ENCODE data around the gene SELENON.

SELENON gene

DNA sequence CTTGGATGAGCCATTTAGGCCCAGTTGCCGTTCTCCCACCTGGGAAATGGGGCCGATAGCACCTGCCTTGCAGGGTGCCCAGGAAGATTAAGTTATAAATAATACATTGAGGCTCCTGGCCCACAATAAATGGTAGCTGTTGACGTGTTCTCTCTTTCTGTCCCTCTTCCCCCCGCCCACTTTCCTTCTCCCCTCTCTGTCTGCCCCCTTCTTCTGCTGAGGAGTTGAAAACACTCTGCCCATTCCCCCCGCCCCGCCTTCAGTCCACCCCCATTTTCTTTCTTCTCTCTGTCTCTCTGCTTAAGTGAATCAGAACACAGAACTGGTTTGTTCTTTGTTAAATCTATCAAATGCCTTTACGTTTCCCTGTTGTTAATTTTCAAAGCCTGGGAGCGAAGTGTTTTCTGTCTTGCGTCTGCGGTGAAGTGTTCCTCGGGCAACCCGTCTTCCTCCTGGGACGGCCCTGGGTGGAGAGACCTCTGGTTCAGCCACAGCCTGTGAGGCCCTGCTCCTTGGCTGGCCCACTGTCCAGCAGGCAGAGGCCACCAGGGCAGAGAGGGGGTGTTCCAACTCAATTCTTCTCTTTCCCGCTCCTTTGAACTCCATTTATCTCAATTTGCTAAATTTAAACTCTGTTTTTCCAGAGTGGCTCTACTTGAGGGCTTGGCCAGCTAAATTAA, 29.3 kb upstream of the SELENON start:
- DNase-seq, result no peak

GRCh38 chr1:25771221-25772114, 28.5 kb upstream of the SELENON start:
- peak; percentile 71 for DNase-seq

DNA sequence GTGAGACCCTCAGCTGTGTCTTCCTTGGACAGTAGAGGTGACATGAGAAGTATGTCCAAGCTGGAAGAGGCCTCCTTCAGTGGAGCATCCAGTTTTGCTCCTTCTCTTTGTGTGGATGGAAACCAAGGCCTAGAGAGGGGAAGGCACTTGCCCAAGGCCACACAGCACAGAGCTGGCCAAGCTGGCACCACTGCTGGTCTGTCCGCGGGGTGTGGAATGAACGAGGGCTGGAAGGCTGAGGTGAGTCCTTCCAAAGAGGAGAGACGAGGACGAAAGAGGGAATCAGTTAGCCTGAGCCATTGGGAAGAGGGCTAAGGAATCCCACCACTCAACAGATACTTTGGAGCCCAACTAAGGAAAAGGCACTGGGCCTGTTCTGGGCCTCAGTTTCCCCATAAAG, 27.8 kb upstream of the SELENON start:
- no peak for DNase-seq

GRCh38 chr1:25772692-25773245, 27.2 kb upstream of the SELENON start:
- no peak for DNase-seq

DNA sequence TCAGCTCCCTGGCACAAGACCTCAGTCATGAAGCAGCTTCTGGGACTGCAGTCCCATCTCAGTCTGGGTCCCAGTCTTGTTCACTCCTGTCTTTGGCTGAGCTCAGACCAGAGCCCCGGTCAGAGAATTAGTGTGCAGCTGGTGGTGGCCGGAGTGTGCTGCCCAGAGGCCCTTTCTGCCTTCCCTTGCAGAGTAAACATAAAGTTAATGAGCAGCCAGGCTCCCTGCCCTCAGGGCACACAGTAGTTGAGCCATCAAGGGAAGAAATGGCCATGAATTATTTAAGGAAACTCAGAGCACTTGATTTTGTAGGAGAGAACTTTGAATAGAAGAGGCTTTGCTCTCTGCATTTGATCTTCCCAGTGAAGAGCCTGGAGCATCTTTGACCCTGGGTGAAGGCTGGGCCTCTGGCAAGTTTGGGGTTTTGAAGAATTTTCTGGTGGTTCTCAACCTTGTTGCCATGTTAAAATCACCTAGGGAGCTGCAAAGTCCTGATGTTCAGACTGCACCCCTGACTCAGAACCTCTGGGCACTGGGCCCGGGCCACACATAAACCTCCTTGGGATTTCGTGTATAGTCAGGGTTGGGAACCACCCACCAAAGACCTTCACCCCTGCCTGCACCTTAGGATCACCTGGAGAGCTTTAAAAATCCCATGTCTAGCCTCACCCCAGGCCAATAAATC, 26.4 kb upstream of the SELENON start:
- DNase-seq, result no peak

DNA sequence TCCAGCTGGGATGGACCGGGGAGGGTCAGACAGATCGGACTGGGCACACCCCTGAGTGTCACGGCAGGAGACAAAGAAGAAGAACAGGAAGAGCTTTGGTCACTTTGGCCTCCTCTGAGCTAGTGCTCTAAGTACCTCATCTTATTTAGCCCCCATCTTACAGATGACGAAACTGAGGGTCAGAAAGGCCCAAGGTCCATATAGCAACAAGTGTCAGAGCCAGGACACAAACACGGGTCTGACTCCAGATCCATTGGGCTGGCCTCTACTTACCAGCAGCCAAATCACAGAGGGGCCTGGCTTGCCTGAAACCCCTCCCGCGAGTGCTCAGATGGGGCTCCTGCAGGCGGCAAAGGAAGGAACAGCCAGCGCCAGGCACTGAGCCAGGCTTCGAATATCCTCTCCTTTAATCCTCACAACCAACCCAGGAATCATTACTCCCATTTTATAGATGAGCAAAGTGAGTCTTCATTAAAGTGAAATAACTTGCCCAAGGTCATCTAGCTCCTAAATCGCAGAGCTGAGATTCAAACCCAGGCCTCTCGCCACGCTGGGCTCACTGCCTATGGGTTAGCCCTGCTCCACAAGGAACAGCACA, 25.7 kb upstream of the SELENON start:
- no peak for DNase-seq

DNA sequence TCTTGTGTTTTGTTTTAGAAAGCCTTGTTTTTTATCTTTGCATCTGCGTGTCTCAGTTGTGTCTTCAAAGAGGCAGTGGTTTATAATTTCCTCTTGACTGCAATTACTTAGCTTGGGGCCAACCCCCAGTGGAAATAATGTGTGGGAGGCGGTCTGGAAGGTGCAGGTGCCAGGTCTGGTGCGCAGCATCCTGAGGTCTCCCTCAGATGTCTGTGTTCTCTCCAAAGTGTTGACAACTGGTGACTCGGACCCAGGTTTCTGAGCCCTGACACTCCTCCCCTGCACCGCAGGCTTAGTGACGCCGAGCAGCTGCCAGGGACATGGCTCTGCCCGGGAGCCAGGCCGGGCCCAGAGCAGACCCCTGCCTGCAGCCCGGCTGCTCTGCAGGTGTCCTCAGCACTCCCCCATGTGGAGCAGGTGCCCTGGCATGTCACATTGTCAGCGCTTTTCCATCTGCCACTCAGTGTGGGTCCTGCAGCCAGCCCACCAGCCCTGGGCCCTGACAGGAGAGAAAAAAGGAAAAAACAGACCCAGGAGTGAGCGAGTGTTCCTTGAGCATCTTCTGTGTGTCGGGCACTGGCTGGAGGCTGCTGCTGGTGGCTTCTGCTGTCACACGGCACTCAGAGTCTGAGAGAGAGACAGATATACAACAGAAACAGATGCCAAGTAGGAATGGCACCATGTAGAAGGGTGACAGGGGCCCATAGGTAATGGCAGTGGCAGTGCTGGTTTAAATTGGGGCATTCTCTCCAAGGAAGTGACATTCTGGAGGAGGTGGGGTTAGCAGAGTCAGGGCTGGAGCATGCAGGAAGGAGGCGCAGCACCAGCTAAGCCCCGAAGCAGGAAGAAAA, 24.8 kb upstream of the SELENON start:
- DNase-seq, result no peak

- DNase-seq, result no peak
These were observed 20.6 kb upstream of the SELENON start for GRCh38 chr1:25779388-25779787.

- no peak for DNase-seq
These were observed 20.1 kb upstream of the SELENON start for GRCh38 chr1:25779894-25780293.

- no peak for DNase-seq
These were observed 19.5 kb upstream of the SELENON start for GRCh38 chr1:25780318-25781129.

DNA sequence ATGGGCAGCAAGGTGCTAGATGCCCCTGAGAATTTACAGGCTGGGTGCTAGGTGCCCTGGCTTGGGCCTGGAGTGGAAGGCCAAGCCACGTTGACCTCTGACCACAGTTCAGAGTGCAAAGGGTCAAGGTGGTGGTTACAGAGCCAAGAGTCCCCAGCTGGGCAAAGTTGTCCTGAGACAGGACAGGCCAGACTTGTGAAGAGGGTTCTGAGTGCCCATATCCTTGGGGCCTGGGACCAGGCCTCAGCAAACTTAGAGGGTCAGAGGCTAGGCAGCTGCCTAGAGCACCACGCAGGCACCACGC, 18.9 kb upstream of the SELENON start:
- DNase-seq, result no peak

DNA sequence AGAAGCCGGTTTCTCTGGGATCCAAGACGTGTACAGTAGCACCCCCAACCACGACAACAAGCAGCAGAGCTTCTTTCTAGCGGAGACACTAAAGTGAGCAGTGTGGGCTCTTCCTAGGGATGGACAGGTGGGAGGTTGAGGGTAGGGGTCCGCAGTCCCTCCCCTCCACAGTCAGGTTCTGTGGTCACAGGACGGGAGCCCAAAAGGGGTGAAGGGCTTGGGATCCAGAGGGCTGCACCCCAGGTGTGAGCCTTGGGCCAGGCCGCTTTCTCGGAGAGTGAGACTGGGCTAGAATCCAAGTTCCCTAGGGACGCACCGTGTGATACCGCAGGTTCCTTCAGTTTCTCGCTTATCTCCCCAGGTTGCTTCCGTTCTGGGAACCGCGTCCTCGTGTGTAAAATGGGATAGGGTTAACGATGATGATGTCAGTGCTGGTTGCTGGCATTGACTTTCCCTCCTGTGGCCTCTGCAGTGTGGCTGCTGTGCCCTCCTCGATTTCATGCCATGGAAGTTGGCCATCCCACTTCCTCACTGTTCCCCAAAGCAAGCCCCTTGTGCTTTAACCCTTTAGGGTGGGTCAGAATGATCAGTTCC, 17.3 kb upstream of the SELENON start:
- no peak for DNase-seq

DNA sequence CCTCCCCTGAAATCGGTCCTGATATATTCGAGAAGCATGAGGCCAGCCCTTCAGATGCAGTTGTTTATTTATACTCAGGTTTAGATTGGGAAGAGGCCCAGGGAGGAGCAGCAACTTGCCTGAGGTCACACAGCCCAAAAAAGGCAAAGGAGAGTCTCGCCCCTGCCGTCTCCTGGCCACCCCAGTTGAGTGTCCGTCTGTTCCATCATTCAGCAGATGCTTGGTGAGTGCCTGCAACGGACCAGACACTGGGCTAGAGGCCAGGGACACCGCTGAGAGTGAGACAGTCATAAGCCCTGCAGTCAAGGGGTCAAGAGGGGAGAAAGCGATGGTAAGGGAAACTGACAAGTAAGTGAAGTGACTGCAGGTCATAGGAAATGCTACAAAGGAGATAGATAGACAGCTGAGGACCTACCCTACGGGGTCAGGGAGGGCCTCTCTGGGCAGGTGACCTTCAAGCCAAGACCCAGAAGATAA, 15.4 kb upstream of the SELENON start:
- DNase-seq, result peak; percentile 28

GRCh38 chr1:25785333-25786067, 14.5 kb upstream of the SELENON start:
- DNase-seq, result no peak

GRCh38 chr1:25786887-25787759, 12.9 kb upstream of the SELENON start:
- no peak for DNase-seq

DNA sequence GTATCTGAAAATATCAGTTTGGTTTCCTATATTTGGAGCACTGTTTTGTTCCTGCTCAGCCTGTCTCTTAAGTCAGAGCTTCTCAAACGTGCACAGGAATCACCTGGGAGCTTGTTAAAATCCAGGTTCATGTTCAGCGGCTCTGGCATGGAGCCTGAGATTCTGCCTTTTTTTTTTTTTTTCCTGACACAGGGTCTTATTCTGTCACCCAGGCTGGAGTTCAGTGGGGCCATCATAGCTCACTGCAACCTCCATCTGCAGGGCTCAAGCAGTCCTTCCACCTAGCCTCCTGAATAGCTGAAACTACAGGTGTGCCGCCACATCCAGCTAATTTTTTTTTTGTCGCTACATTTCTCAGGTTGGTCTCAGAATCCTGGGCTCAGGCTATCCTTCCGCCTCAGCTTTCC, 12.2 kb upstream of the SELENON start:
- no peak for DNase-seq

DNA sequence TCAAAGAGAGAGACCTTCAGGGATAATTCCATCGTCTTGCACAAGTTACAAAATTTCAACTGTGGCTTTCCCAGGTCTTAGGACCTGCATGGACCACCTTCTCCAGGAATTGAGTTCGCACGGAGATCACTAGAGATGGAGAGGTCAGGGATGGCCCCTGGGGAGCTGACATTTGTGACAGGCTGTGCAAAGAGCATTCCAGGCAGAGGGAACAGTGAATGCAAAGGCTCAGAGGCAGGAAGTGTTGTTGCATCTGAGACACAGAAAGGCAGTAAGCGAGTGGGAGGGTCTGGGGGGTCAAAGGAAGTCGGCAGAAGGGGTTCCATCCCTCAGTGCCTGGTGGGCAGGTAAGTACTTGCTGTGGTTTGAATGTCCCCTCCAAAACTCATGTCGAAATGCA, 9.5 kb upstream of the SELENON start:
- DNase-seq, result no peak

- DNase-seq, result no peak
These were observed 7.9 kb upstream of the SELENON start for GRCh38 chr1:25792115-25792514.

DNA sequence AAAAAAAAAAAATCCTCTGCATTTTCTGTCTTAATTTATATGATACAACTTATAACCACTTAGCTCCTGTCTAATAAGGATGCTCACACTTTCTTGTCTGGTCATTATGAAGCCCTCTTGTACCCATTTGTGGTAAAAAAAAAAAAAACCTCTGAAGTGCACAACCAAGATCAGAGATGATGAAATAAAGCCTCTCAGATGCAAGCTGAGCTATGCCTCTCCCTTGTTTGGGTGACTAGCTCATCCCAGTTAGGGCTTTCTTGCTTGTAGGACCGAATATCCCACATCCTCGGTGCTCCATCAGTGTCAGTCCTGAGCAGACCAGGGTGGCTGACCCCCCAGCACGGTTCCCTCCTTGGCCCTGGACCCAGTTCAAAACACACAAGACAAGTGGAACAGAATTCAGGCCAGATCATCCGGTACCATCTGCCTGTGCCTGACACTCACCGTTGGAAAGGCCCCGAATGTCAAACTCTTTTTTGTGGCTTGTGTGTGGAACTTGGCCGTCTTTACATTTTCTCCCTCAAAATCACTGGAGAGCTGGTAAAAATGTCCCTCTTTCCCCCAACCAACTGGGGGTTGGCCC, 6.3 kb upstream of the SELENON start:
- DNase-seq, result no peak
